ENCODE measurements around the gene IQGAP2. TPM values are rescaled to one million over a fixed set of nuclear protein-coding genes. Genes with fewer than 3 reads are reported as not detected.

The IQGAP2 gene
- total and polyA plus RNA-seq, 2 donors from 2014 or later = 23.2 to 35.8 TPM

DNA sequence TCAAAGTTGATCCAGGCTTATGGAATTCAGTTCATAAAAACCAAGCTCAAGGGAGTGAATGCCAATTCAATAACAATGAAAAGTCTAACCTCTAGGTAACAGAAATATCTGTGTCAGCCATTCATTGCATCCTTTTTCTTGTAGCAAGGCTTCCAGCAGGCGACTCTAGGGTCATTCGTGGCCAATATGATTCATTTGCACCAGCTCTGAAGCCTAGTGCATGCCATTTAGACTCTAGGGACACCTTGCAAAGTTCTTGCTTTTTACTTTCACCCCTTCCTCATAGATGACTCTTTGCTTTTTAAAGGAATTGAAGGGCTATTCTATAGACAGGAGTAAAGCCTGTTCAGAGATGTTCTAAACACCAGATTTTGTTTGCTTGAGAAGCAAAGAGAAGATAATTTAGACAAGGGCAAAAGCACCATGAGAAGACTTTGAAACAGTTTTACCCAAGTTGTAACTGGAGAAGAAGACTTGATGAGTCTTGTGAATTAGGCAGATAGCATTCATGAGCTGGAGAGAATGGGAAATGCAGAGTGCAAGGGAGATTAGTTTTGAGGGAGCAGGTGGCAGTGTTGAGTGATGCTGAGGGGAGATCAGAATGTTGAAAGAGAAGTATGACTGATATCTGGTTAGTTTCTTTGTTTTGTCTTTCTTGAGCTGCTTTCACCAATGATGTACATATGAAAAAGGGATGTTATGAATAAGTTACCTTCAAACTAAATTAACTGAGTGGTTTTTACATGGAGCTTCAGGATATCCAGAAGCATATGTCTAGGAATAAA, 125.7 kb downstream of the IQGAP2 start:
- H3K27me3 ChIP-seq (ENCODE audit: control insufficient read depth, insufficient read depth, low read length) = no peaks in the 10 kb centered on the region
- H3K4me1 ChIP-seq (ENCODE audit: control insufficient read depth in 2 of 3, insufficient read depth in 2 of 3, low read depth in 1 of 3, low read length in 3 of 3) = peaks cover 0 to 3% (median 0%) of the 10 kb centered on the region in 3 donors
- no peaks in the 10 kb centered on the region for H3K36me3 ChIP-seq (ENCODE audit: control insufficient read depth in 2 of 3, insufficient read depth in 3 of 3, low read length in 3 of 3)
- no peak for FAIRE-seq
- TF ChIP-seq, protein P1, sequence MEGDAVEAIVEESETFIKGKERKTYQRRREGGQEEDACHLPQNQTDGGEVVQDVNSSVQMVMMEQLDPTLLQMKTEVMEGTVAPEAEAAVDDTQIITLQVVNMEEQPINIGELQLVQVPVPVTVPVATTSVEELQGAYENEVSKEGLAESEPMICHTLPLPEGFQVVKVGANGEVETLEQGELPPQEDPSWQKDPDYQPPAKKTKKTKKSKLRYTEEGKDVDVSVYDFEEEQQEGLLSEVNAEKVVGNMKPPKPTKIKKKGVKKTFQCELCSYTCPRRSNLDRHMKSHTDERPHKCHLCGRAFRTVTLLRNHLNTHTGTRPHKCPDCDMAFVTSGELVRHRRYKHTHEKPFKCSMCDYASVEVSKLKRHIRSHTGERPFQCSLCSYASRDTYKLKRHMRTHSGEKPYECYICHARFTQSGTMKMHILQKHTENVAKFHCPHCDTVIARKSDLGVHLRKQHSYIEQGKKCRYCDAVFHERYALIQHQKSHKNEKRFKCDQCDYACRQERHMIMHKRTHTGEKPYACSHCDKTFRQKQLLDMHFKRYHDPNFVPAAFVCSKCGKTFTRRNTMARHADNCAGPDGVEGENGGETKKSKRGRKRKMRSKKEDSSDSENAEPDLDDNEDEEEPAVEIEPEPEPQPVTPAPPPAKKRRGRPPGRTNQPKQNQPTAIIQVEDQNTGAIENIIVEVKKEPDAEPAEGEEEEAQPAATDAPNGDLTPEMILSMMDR (IDR thresholded peaks at IDR 0.05; ENCODE audit: borderline replicate concordance, extremely low read depth, insufficient read depth) = no peak
- no peak for DNase-seq
- H3K9ac ChIP-seq (ENCODE audit: low read length in 3 of 3) = no peak overlapping the region
- H3K9me3 ChIP-seq (ENCODE audit: control insufficient read depth in 2 of 3, insufficient read depth in 1 of 3, low read length in 3 of 3) = no peaks in the 10 kb centered on the region
- intact Hi-C loops (cut with DNase I) = no loop called here
- no peak overlapping the region for H3K27ac ChIP-seq (ENCODE audit: low read depth in 2 of 2, low read length in 2 of 2)
- H3K4me3 ChIP-seq (ENCODE audit: low read length in 3 of 3) = no peak overlapping the region

DNA sequence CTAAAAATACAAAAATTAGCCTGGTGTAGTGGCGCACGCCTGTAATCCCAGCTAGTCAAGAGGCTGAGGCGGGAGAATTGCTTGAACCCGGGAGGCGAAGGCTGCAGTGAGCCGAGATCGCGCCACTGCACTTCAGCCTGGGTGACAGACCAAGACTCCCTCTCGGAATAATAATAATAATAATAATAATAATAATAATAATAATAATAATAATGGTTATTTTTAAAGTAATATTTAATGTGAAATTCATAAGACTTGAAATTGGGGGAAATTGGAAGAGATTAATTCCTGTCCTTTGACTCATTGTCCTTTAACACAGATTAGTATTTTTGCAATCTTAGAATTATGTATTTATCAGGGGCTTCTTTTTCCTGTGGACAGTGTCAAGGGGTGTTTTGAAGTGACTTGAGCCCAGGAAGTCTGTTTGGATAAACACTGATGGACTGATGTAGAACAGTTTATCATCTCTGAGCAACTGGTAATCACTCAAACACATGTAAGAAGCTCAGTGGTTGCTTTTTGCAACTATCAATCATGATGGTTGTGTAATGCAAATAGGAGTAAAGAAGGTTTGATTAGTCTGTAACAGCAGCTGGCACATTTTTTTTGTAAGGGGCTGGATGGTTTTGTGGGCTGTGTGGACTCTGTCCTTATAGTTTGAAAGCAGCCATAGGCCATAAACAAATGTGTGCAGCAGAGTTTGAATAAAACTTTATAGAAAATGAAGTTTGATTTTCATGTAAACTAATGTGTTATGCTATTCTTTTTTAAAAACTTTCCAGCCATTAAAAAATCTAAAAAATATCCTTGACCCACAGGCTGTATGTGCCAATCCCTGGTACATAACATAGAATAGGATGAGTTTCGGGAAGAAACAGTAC, 126.6 kb downstream of the IQGAP2 start:
- Histone ChIP-seq H3K4me3 (ENCODE audit: low read length in 3 of 3) (no peak overlapping the region), H3K27ac (ENCODE audit: low read depth in 2 of 2, low read length in 2 of 2) (no peak overlapping the region), H3K9me3 (ENCODE audit: control insufficient read depth in 2 of 3, insufficient read depth in 1 of 3, low read length in 3 of 3) (no peaks in the 10 kb centered on the region), H3K36me3 (ENCODE audit: control insufficient read depth in 2 of 3, insufficient read depth in 3 of 3, low read length in 3 of 3) (no peaks in the 10 kb centered on the region), H3K9ac (ENCODE audit: low read length in 3 of 3) (no peak overlapping the region), H3K27me3 (ENCODE audit: control insufficient read depth, insufficient read depth, low read length) (no peaks in the 10 kb centered on the region), H3K4me1 (ENCODE audit: control insufficient read depth in 2 of 3, insufficient read depth in 2 of 3, low read depth in 1 of 3, low read length in 3 of 3) (peaks cover 0 to 3% (median 0%) of the 10 kb centered on the region in 3 donors)
- DNase-seq (no peak), FAIRE-seq (no peak)
- TF ChIP-seq, protein P1 (IDR thresholded peaks at IDR 0.05; ENCODE audit: borderline replicate concordance, extremely low read depth, insufficient read depth) = no peak
- intact Hi-C loops (cut with DNase I) = no loop called here

DNA sequence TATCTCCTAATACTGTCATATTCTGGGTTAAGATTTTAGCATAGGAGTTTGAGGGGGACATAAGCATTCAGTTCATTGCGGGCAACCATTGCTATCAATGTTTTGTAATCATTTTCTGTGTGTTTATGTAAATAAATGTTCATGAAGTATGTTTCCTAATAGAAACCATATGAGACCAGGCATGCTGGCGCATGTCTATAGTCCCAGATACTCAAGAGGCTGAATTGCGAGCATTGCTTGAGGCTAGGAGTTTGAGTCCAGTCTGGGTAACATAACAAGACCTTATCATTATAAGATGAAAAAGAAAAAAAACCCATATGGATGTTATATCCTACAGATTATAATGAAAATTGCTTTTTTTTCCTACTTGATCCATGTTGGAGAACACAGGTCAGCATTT, 129.0 kb downstream of the IQGAP2 start:
- no peak for FAIRE-seq
- no peak for DNase-seq
- no peaks in the 10 kb centered on the region for H3K4me1 ChIP-seq (ENCODE audit: control insufficient read depth in 2 of 3, insufficient read depth in 2 of 3, low read depth in 1 of 3, low read length in 3 of 3)
- intact Hi-C loops (cut with DNase I) = no loop called here
- no peaks in the 10 kb centered on the region for H3K9me3 ChIP-seq (ENCODE audit: control insufficient read depth in 2 of 3, insufficient read depth in 1 of 3, low read length in 3 of 3)
- H3K4me3 ChIP-seq (ENCODE audit: low read length in 3 of 3) = no peak overlapping the region
- H3K27ac ChIP-seq (ENCODE audit: low read depth in 2 of 2, low read length in 2 of 2) = no peak overlapping the region
- no peak overlapping the region for H3K9ac ChIP-seq (ENCODE audit: low read length in 3 of 3)
- H3K36me3 ChIP-seq (ENCODE audit: control insufficient read depth in 2 of 3, insufficient read depth in 3 of 3, low read length in 3 of 3) = no peaks in the 10 kb centered on the region
- TF ChIP-seq, protein P1 (IDR thresholded peaks at IDR 0.05; ENCODE audit: borderline replicate concordance, extremely low read depth, insufficient read depth) = no peak
- no peaks in the 10 kb centered on the region for H3K27me3 ChIP-seq (ENCODE audit: control insufficient read depth, insufficient read depth, low read length)

Data from kidney (tissue), 14 donors.